IMR-90 (cell line): Measurements from ENCODE around the gene SURF2. TPM values are rescaled to one million over a fixed set of nuclear protein-coding genes. Genes with fewer than 3 reads are reported as not detected.

Experiments
- ATAC-seq: fragments of 200-7000 bp; cut with Tn5 transposase; 2 replicates; pipeline ENCODE4 v1.9.1; 2020; ENCODE audit warnings: low read depth, mild to moderate bottlenecking, moderate library complexity
- BruUV-seq: library from RNA; stranded (reverse); fragments of 400-500 nt; replicated peaks from 2 replicates; lab custom pipeline; 2021; lab: Mats Ljungman, UMichigan
- CTCF ChIA-PET: fragments of 300-600 bp; formaldehyde crosslinking; extraction: SDS; loops from one replicate; lab custom pipeline; 2021; ENCODE audit warnings: antibody characterized with exemption; lab: Yijun Ruan, JAX
- POLR2A ChIA-PET: fragments of 300-600 bp; sonication (Branson Sonifier 250); formaldehyde crosslinking; loops from one replicate; lab custom pipeline; 2022; ENCODE audit warnings: antibody characterized with exemption; ENCODE audit not compliant: unreplicated experiment; lab: Charles Lee
- DNase-seq: peaks from one replicate; pipeline ENCODE4 v3.0.0; 2013
- H2AFZ ChIP-seq: replicated peaks from 2 replicates; pipeline ENCODE3; 2013; ENCODE audit warnings: low read length, mild to moderate bottlenecking; ENCODE audit not compliant: poor library complexity
- H2AK5ac ChIP-seq: 2 replicates; pipeline ENCODE4 v1.6.1; 2013; ENCODE audit warnings: low read depth, low read length, inconsistent platforms
- H2AK9ac ChIP-seq: replicated peaks from 2 replicates; pipeline ENCODE3; 2013; ENCODE audit warnings: mild to moderate bottlenecking, low read depth, low read length, moderate library complexity; ENCODE audit not compliant: poor library complexity
- H2BK120ac ChIP-seq: 2 replicates; pipeline ENCODE4 v1.6.1; 2013; ENCODE audit warnings: low read depth, low read length, inconsistent platforms
- H2BK15ac ChIP-seq: 3 replicates; pipeline ENCODE4 v1.6.1; 2013; ENCODE audit warnings: low read depth, low read length, inconsistent platforms
- H2BK20ac ChIP-seq: 2 replicates; pipeline ENCODE4 v1.6.1; 2013; ENCODE audit warnings: low read depth, mild to moderate bottlenecking, inconsistent platforms, low read length, moderate library complexity
- H2BK5ac ChIP-seq: 2 replicates; pipeline ENCODE4 v1.6.1; 2013; ENCODE audit warnings: mild to moderate bottlenecking, low read depth, low read length, inconsistent platforms; ENCODE audit not compliant: poor library complexity, severe bottlenecking
- H3K14ac ChIP-seq: replicated peaks from 2 replicates; pipeline ENCODE4 v1.6.1; 2013; ENCODE audit warnings: low read depth, low read length, inconsistent platforms
- H3K18ac ChIP-seq: 2 replicates; pipeline ENCODE4 v1.6.1; 2013; ENCODE audit warnings: low read depth, low read length, control low read depth
- H3K23ac ChIP-seq: 2 replicates; pipeline ENCODE4 v1.6.1; 2013; ENCODE audit warnings: low read depth, low read length, inconsistent platforms
- H3K27ac ChIP-seq: 2 replicates; pipeline ENCODE4 v1.5.1; 2013; ENCODE audit warnings: mild to moderate bottlenecking, control low read depth, low read length; ENCODE audit not compliant: insufficient read depth
- H3K27me3 ChIP-seq: 2 replicates; pipeline ENCODE4 v1.6.1; 2013; ENCODE audit warnings: low read length; ENCODE audit not compliant: control insufficient read depth, insufficient read depth
- H3K36me3 ChIP-seq: 2 replicates; pipeline ENCODE4 v1.6.1; 2013; ENCODE audit warnings: low read length, mixed read lengths; ENCODE audit not compliant: control insufficient read depth, insufficient read depth
- H3K4ac ChIP-seq: 2 replicates; pipeline ENCODE4 v1.6.1; 2013; ENCODE audit warnings: low read depth, low read length, inconsistent platforms
- H3K4me1 ChIP-seq: 2 replicates; pipeline ENCODE4 v1.6.1; 2013; ENCODE audit warnings: low read length, mixed read lengths; ENCODE audit not compliant: control insufficient read depth, insufficient read depth
- H3K4me2 ChIP-seq: 2 replicates; pipeline ENCODE4 v1.6.1; 2013; ENCODE audit warnings: low read depth, mild to moderate bottlenecking, control low read depth, low read length, moderate library complexity
- H3K4me3 ChIP-seq: 2 replicates; pipeline ENCODE4 v1.5.1; 2013; ENCODE audit warnings: low read depth, mild to moderate bottlenecking, control low read depth, low read length, moderate library complexity; ENCODE audit not compliant: insufficient read depth
- H3K56ac ChIP-seq: 2 replicates; pipeline ENCODE4 v1.6.1; 2013; ENCODE audit warnings: low read length, inconsistent platforms; ENCODE audit not compliant: insufficient read depth; ENCODE audit errors: extremely low read depth
- H3K79me1 ChIP-seq, 2 experiments: 2 replicates each; pipeline ENCODE4 v1.6.1; 2013; ENCODE audit warnings: low read length in 2 of 2, inconsistent platforms in 1 of 2, low read depth in 1 of 2
- H3K9ac ChIP-seq: 2 replicates; pipeline ENCODE4 v1.6.1; 2013; ENCODE audit warnings: low read depth, low read length, control low read depth
- H3K9me1 ChIP-seq: 2 replicates; pipeline ENCODE4 v1.6.1; 2013; ENCODE audit warnings: low read length, inconsistent platforms; ENCODE audit not compliant: insufficient read depth
- H3K9me3 ChIP-seq: 2 replicates; pipeline ENCODE4 v1.6.1; 2013; ENCODE audit warnings: low read length; ENCODE audit not compliant: control insufficient read depth, insufficient read depth
- H4K20me1 ChIP-seq: 2 replicates; pipeline ENCODE4 v1.6.1; 2013; ENCODE audit warnings: low read length, inconsistent platforms; ENCODE audit not compliant: insufficient read depth
- H4K5ac ChIP-seq: 2 replicates; pipeline ENCODE4 v1.6.1; 2013; ENCODE audit warnings: mild to moderate bottlenecking, low read depth, low read length, control low read depth
- H4K8ac ChIP-seq, 2 experiments: 2 replicates each; pipeline ENCODE4 v1.6.1; 2013; ENCODE audit warnings: low read depth in 2 of 2, low read length in 2 of 2, control low read depth in 1 of 2, inconsistent platforms in 1 of 2
- H4K91ac ChIP-seq: 2 replicates; pipeline ENCODE4 v1.6.1; 2013; ENCODE audit warnings: low read depth, low read length, inconsistent platforms; ENCODE audit not compliant: insufficient read depth
- BHLHE40 ChIP-seq: fragments of 150-350 bp; IDR thresholded peaks from 2 replicates; pipeline ENCODE4 v1.6.1; 2016; ENCODE audit warnings: mild to moderate bottlenecking, low read depth, low read length
- CEBPB ChIP-seq: IDR thresholded peaks from 2 replicates; pipeline ENCODE4 v1.6.1; 2012; ENCODE audit warnings: low read depth, low read length, improper control_type of control experiment
- CHD1 ChIP-seq: IDR thresholded peaks from 2 replicates; pipeline ENCODE4 v1.6.1; 2012; ENCODE audit warnings: low read depth, low read length, improper control_type of control experiment
- FOS ChIP-seq: fragments of 150-350 bp; IDR thresholded peaks from 2 replicates; pipeline ENCODE4 v1.6.1; 2016; ENCODE audit warnings: low read depth, low read length
- MAFK ChIP-seq: IDR thresholded peaks from 2 replicates; pipeline ENCODE4 v1.6.1; 2012; ENCODE audit warnings: low read depth, low read length, improper control_type of control experiment
- MAZ ChIP-seq: IDR thresholded peaks from 2 replicates; pipeline ENCODE4 v1.6.1; 2012; ENCODE audit warnings: low read depth, mild to moderate bottlenecking, low read length, improper control_type of control experiment, moderate library complexity, borderline replicate concordance
- MXI1 ChIP-seq: IDR thresholded peaks from 2 replicates; pipeline ENCODE4 v1.6.1; 2012; ENCODE audit warnings: low read depth, mild to moderate bottlenecking, low read length, moderate library complexity, borderline replicate concordance
- NFE2L2 ChIP-seq: fragments of 150-350 bp; IDR thresholded peaks from 2 replicates; pipeline ENCODE4 v1.6.1; 2016; ENCODE audit warnings: low read depth, mild to moderate bottlenecking, low read length
- POLR2A ChIP-seq: IDR thresholded peaks from 2 replicates; pipeline ENCODE4 v1.6.1; 2012; ENCODE audit warnings: mild to moderate bottlenecking, low read depth, low read length
- RAD21 ChIP-seq: IDR thresholded peaks from 2 replicates; pipeline ENCODE4 v1.6.1; 2012; ENCODE audit warnings: low read length, improper control_type of control experiment
- RCOR1 ChIP-seq: IDR thresholded peaks from 2 replicates; pipeline ENCODE4 v1.6.1; 2012; ENCODE audit warnings: mild to moderate bottlenecking, low read length, improper control_type of control experiment; ENCODE audit not compliant: insufficient replicate concordance
- RFX5 ChIP-seq: IDR thresholded peaks from 2 replicates; pipeline ENCODE4 v1.8.0; 2012; ENCODE audit warnings: low read depth, mild to moderate bottlenecking, low read length, moderate library complexity
- SMC3 ChIP-seq: fragments of 150-350 bp; IDR thresholded peaks from 2 replicates; pipeline ENCODE4 v1.6.1; 2016; ENCODE audit warnings: low read depth, mild to moderate bottlenecking, antibody characterized with exemption, low read length, moderate library complexity
- WGBS, 2 experiments: methylation state at CpG; one replicate each; pipeline versions ENCODE4 v1.1.5 to v1.1.7; 2013; ENCODE audit warnings: missing lambda C conversion rate in 2 of 2; ENCODE audit not compliant: insufficient read length in 1 of 2; ENCODE audit errors: extremely low coverage in 2 of 2; 5-methylcytosine and 5-hydroxymethylcytosine counted together
- dilution Hi-C: fragments of 300-500 bp; cut with HindIII; formaldehyde crosslinking; loops from one replicate; pipeline ENCODE4 v1.14.3; 2018; ENCODE audit warnings: low sequenced_read_pairs; ENCODE audit not compliant: unreplicated experiment
- in situ Hi-C: fragments of 300-500 bp; cut with MboI; formaldehyde crosslinking; loops from 3 replicates; pipeline ENCODE4 v1.14.3; 2019; ENCODE audit warnings: low sequenced_read_pairs, inconsistent platforms, mixed read lengths
- intact Hi-C: fragments of 100-400 bp; cut with micrococcal nuclease; formaldehyde crosslinking; loops from 2 replicates; pipeline ENCODE4 v1.10.0; 2022
- polyA plus RNA-seq, 3 experiments: library from polyadenylated mRNA; depleted of rRNA; stranded (reverse); fragments of >200 nt; gene quantifications; 2 replicates each; pipeline ENCODE4 v1.2.3, GENCODE V29; 2012; ENCODE audit warnings: low replicate concordance in 1 of 3
- total RNA-seq: library from RNA; depleted of rRNA; stranded (reverse); fragments of >200 nt; gene quantifications from 2 replicates; pipeline ENCODE4 v1.2.3, GENCODE V29; 2012
- TF ChIP-seq, protein P1 (sequence below): fragments of 150-350 bp; IDR thresholded peaks from 2 replicates; pipeline ENCODE4 v1.6.1; 2017; ENCODE audit warnings: mild to moderate bottlenecking, antibody characterized with exemption, low read length, low read depth
- TF ChIP-seq, protein P2 (sequence below): conservative IDR thresholded peaks from 2 replicates; pipeline ENCODE4 v1.5.1; 2012; ENCODE audit warnings: mild to moderate bottlenecking, low read depth, low read length, improper control_type of control experiment
- TF ChIP-seq, protein P3 (sequence below): fragments of 150-350 bp; IDR thresholded peaks from 2 replicates; pipeline ENCODE4 v1.6.1; 2016; ENCODE audit warnings: low read depth, mild to moderate bottlenecking, low read length, moderate library complexity, borderline replicate concordance

Gene SURF2
- total and polyA plus RNA-seq, 2 of the 4 experiments (the other 2 are of a cell fraction), result 9.9 to 16.3 TPM

DNA sequence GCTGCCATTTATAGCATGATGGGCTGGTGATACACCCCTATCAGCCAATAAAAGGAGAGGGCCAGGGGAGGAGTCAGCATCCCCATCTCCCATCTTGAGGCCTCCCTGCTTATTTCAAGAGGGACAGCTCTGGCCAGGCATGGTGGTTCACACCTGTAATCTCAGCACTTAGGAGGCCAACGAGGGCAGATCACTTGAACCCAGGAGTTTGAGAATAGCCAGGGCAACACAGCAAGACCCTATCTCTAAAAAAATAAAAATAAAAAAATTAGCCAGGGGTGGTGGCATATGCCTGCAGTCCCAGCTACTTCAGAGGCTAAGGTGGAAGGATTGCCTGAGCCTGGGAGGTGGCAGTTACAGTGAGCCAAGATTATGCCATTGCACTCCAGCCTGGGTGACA lies 51.7 kb downstream of the SURF2 start:
- Histone ChIP-seq H2AK5ac (no peak overlapping the region), H2BK15ac (no peak overlapping the region), H3K56ac (no peak overlapping the region), H3K4me3 (no peak overlapping the region), H3K9me1 (no peaks in the 10 kb centered on the region), H3K9me3 (no peaks in the 10 kb centered on the region), H3K36me3 (peaks cover 55% of the 10 kb centered on the region), H4K91ac (no peak overlapping the region), H4K5ac (no peak overlapping the region), H2BK120ac (no peak overlapping the region), H3K79me1 (peaks cover 0 to 31% of the 10 kb centered on the region in 2 experiments; a peak in 2 of 4 replicates), H3K18ac (no peak overlapping the region), H3K4me2 (no peak overlapping the region), H3K23ac (no peak overlapping the region), H3K14ac (no peak overlapping the region), H4K8ac (no peak overlapping the region), H4K20me1 (peaks cover 20% of the 10 kb centered on the region), H3K4me1 (peaks cover 2% of the 10 kb centered on the region; the same call in 1 of the 2 replicates), H2AK9ac (no peak overlapping the region), H2BK5ac (no peak overlapping the region), H3K9ac (no peak overlapping the region), H3K4ac (no peak overlapping the region), H3K27me3 (no peaks in the 10 kb centered on the region), H3K27ac (no peak overlapping the region), H2AFZ (no peak overlapping the region), H2BK20ac (no peak overlapping the region)
- intact Hi-C loops (loop anchor here (5.0 kb wide), 1 partner anchor 584 kb away; the partner anchor contains the start of gene VAV2), dilution Hi-C loops (no loop called here), in situ Hi-C loops (loop anchor here (10.0 kb wide), 2 partner anchors 77 to 317 kb away; no protein-coding TSS in a partner anchor)
- no CpG with 5 or more reads among the region's 1 CpG for WGBS, 2 experiments
- POLR2A ChIA-PET, result no interaction called here
- no peak for TF ChIP-seq CHD1
- TF ChIP-seq NFE2L2, result no peak
- TF ChIP-seq FOS, result no peak
- no peak for TF ChIP-seq POLR2A
- TF ChIP-seq RFX5, result no peak
- TF ChIP-seq, protein P1, sequence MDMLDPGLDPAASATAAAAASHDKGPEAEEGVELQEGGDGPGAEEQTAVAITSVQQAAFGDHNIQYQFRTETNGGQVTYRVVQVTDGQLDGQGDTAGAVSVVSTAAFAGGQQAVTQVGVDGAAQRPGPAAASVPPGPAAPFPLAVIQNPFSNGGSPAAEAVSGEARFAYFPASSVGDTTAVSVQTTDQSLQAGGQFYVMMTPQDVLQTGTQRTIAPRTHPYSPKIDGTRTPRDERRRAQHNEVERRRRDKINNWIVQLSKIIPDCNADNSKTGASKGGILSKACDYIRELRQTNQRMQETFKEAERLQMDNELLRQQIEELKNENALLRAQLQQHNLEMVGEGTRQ, result no peak
- TF ChIP-seq RAD21, result no peak
- TF ChIP-seq MXI1, result no peak
- TF ChIP-seq RCOR1, result no peak
- no peak for TF ChIP-seq MAZ
- TF ChIP-seq, protein P2, sequence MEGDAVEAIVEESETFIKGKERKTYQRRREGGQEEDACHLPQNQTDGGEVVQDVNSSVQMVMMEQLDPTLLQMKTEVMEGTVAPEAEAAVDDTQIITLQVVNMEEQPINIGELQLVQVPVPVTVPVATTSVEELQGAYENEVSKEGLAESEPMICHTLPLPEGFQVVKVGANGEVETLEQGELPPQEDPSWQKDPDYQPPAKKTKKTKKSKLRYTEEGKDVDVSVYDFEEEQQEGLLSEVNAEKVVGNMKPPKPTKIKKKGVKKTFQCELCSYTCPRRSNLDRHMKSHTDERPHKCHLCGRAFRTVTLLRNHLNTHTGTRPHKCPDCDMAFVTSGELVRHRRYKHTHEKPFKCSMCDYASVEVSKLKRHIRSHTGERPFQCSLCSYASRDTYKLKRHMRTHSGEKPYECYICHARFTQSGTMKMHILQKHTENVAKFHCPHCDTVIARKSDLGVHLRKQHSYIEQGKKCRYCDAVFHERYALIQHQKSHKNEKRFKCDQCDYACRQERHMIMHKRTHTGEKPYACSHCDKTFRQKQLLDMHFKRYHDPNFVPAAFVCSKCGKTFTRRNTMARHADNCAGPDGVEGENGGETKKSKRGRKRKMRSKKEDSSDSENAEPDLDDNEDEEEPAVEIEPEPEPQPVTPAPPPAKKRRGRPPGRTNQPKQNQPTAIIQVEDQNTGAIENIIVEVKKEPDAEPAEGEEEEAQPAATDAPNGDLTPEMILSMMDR, result no peak
- no peak for TF ChIP-seq MAFK
- no peak for TF ChIP-seq BHLHE40
- TF ChIP-seq CEBPB, result no peak
- TF ChIP-seq, protein P3, sequence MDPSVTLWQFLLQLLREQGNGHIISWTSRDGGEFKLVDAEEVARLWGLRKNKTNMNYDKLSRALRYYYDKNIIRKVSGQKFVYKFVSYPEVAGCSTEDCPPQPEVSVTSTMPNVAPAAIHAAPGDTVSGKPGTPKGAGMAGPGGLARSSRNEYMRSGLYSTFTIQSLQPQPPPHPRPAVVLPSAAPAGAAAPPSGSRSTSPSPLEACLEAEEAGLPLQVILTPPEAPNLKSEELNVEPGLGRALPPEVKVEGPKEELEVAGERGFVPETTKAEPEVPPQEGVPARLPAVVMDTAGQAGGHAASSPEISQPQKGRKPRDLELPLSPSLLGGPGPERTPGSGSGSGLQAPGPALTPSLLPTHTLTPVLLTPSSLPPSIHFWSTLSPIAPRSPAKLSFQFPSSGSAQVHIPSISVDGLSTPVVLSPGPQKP, result no peak
- no peak for TF ChIP-seq SMC3
- no TSS peak for BruUV-seq
- ATAC-seq (no peak), DNase-seq (no peak)
- CTCF ChIA-PET, result no interaction called here
